HL-60 (cell line): Measurements from ENCODE around the gene CATSPERE.
A peak's percentile ranks its signal among the peaks of the same experiment; 100 is the strongest.

Experiments used
- CTCF ChIP-seq: IDR thresholded peaks from one replicate; pipeline ENCODE4 v1.5.1; 2011; ENCODE audit warnings: low read length, control low read depth, inconsistent platforms; ENCODE audit not compliant: insufficient read depth
- GABPA ChIP-seq: IDR thresholded peaks from 2 replicates; pipeline ENCODE4 v1.6.1; 2012; ENCODE audit warnings: low read depth
- POLR2AphosphoS5 ChIP-seq: IDR thresholded peaks from 2 replicates; pipeline ENCODE4 v1.6.1; 2012; ENCODE audit warnings: low read depth
- REST ChIP-seq: IDR thresholded peaks from 2 replicates; pipeline ENCODE4 v1.6.1; 2012; ENCODE audit warnings: low read depth; ENCODE audit not compliant: insufficient replicate concordance
- SPI1 ChIP-seq: IDR thresholded peaks from 2 replicates; pipeline ENCODE4 v1.6.1; 2012; ENCODE audit warnings: low read depth, mild to moderate bottlenecking, borderline replicate concordance

GRCh38 chr1:244628789-244629188 is 167.7 kb downstream of the CATSPERE start:
- TF ChIP-seq CTCF = no peak
- TF ChIP-seq POLR2AphosphoS5 = peak; percentile 52; the same call in 1 of the 2 replicates
- TF ChIP-seq REST = no peak
- no peak for TF ChIP-seq GABPA
- TF ChIP-seq SPI1 = peak; percentile 27; the same call in 1 of the 2 replicates
